Activated B cell treated with CpG ODN at 0.5 μM for 24 hours (primary cell): Measurements from ENCODE around the gene SLC23A3. TPM values are rescaled to one million over a fixed set of nuclear protein-coding genes. Genes with fewer than 3 reads are reported as not detected.

Experiments used
- ATAC-seq: fragments of 200-7000 bp; cut with Tn5 transposase; one replicate; pipeline ENCODE4 v1.10.0; 2021; ENCODE audit warnings: low read depth, mild to moderate bottlenecking, moderate library complexity
- CTCF ChIA-PET: fragments of 350-600 bp; sonication (Branson Sonifier 250); formaldehyde crosslinking; loops from one replicate; lab custom pipeline; 2021; ENCODE audit warnings: antibody characterized with exemption; lab: Charles Lee
- POLR2A ChIA-PET: fragments of 350-600 bp; sonication (Branson Sonifier 250); formaldehyde crosslinking; loops from one replicate; lab custom pipeline; 2021; ENCODE audit warnings: antibody characterized with exemption; lab: Charles Lee
- DNase-seq: peaks from one replicate; pipeline ENCODE4 v3.0.0; 2022
- H3K27ac Mint-ChIP-seq: one replicate; pipeline ENCODE4 v1.8.0; 2020; ENCODE audit warnings: mixed read lengths
- H3K27me3 Mint-ChIP-seq: one replicate; pipeline ENCODE4 v1.8.0; 2021; ENCODE audit warnings: mixed read lengths
- H3K36me3 Mint-ChIP-seq: one replicate; pipeline ENCODE4 v1.8.0; 2021; ENCODE audit warnings: low read depth, mixed read lengths
- H3K4me1 Mint-ChIP-seq: one replicate; pipeline ENCODE4 v1.8.0; 2021; ENCODE audit warnings: mixed read lengths
- H3K4me3 Mint-ChIP-seq: one replicate; pipeline ENCODE4 v1.8.0; 2020; ENCODE audit warnings: mild to moderate bottlenecking, mixed read lengths
- H3K9me3 Mint-ChIP-seq: one replicate; pipeline ENCODE4 v1.8.0; 2020; ENCODE audit warnings: mixed read lengths
- intact Hi-C: fragments of 100-400 bp; cut with micrococcal nuclease; formaldehyde crosslinking; loops from one replicate; pipeline ENCODE4 v1.15.1; 2024
- total RNA-seq: library from RNA; stranded (reverse); gene quantifications from 2 replicates; pipeline ENCODE4 v1.2.3, GENCODE V29; 2022
- TF ChIP-seq, protein P1 (sequence below): fragments of 200-600 bp; IDR thresholded peaks from one replicate; pipeline ENCODE4 v1.8.0; 2022; ENCODE audit warnings: antibody characterized with exemption, mild to moderate bottlenecking

Gene SLC23A3
- total RNA-seq, 1 donor from 2014 or later, result 4.9 TPM

GRCh38 chr2:219168526-219168925, 1.3 kb downstream of the SLC23A3 start:
- H3K4me3 Mint-ChIP-seq, result no peak overlapping the region
- CTCF ChIA-PET, result no interaction called here
- no peaks in the 10 kb centered on the region for H3K27me3 Mint-ChIP-seq
- TF ChIP-seq, protein P1, sequence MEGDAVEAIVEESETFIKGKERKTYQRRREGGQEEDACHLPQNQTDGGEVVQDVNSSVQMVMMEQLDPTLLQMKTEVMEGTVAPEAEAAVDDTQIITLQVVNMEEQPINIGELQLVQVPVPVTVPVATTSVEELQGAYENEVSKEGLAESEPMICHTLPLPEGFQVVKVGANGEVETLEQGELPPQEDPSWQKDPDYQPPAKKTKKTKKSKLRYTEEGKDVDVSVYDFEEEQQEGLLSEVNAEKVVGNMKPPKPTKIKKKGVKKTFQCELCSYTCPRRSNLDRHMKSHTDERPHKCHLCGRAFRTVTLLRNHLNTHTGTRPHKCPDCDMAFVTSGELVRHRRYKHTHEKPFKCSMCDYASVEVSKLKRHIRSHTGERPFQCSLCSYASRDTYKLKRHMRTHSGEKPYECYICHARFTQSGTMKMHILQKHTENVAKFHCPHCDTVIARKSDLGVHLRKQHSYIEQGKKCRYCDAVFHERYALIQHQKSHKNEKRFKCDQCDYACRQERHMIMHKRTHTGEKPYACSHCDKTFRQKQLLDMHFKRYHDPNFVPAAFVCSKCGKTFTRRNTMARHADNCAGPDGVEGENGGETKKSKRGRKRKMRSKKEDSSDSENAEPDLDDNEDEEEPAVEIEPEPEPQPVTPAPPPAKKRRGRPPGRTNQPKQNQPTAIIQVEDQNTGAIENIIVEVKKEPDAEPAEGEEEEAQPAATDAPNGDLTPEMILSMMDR, result no peak
- no peak overlapping the region for H3K27ac Mint-ChIP-seq
- intact Hi-C loops, result no loop called here
- H3K9me3 Mint-ChIP-seq, result no peaks in the 10 kb centered on the region
- POLR2A ChIA-PET, result no interaction called here
- peaks cover 34% of the 10 kb centered on the region for H3K36me3 Mint-ChIP-seq
- ATAC-seq, result no peak
- no peak for DNase-seq
- no peaks in the 10 kb centered on the region for H3K4me1 Mint-ChIP-seq

- no peak for DNase-seq
- Mint-ChIP-seq H3K4me3 (no peak overlapping the region), H3K9me3 (no peaks in the 10 kb centered on the region), H3K36me3 (peaks cover 30% of the 10 kb centered on the region), H3K4me1 (no peaks in the 10 kb centered on the region), H3K27ac (no peak overlapping the region), H3K27me3 (no peaks in the 10 kb centered on the region)
- ChIA-PET CTCF (no interaction called here), POLR2A (no interaction called here)
- TF ChIP-seq, protein P1, result no peak
- intact Hi-C loops, result no loop called here
- no peak for ATAC-seq
Observed at GRCh38 chr2:219167997-219168396, 1.8 kb downstream of the SLC23A3 start.

- no peaks in the 10 kb centered on the region for H3K27me3 Mint-ChIP-seq
- DNase-seq, result no peak
- intact Hi-C loops, result no loop called here
- no peak for ATAC-seq
- TF ChIP-seq, protein P1, result no peak
- POLR2A ChIA-PET, result interaction anchor here (1.4 kb wide), 1 partner anchor 11 kb away, joined by 4 read pairs; no protein-coding TSS in a partner anchor
- no peak overlapping the region for H3K27ac Mint-ChIP-seq
- CTCF ChIA-PET, result interaction anchor here (1.3 kb wide), 1 partner anchor 46 kb away, joined by 3 read pairs; no protein-coding TSS in a partner anchor
- peaks cover 10% of the 10 kb centered on the region for H3K36me3 Mint-ChIP-seq
- H3K4me3 Mint-ChIP-seq, result no peak overlapping the region
- H3K9me3 Mint-ChIP-seq, result no peaks in the 10 kb centered on the region
- peaks cover 9% of the 10 kb centered on the region for H3K4me1 Mint-ChIP-seq
Observed at GRCh38 chr2:219165058-219165911, 4.5 kb downstream of the SLC23A3 start.

DNA sequence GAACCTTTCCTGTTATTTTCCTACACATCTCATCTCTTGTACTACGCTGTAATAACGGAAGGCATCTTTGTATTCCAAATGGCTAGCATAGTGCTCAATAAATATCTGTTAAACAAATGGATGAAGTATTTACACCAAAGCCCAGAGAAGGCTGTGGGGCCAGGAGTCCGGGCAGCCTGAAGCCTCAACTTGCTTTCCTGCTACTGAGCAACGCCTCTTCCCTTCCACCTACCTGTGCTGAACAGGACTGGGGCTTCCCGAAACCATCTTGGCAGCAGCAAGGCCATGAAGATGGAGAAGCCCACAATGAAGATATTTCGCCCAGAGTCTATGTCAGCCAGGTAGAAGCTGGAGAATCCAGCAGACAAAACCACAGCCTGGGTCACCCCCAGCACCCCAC, 6.7 kb downstream of the SLC23A3 start:
- Mint-ChIP-seq H3K9me3 (no peaks in the 10 kb centered on the region), H3K27me3 (no peaks in the 10 kb centered on the region), H3K4me1 (peaks cover 16% of the 10 kb centered on the region), H3K27ac (no peak overlapping the region), H3K36me3 (peaks cover 14% of the 10 kb centered on the region), H3K4me3 (no peak overlapping the region)
- ChIA-PET CTCF (interaction anchor here (1.3 kb wide), 1 partner anchor 132 kb away, joined by 3 read pairs; no protein-coding TSS in a partner anchor), POLR2A (no interaction called here)
- ATAC-seq (no peak), DNase-seq (no peak)
- intact Hi-C loops, result loop anchor here (5.0 kb wide), 1 partner anchor 266 kb away; no protein-coding TSS in a partner anchor
- TF ChIP-seq, protein P1, result no peak

- H3K27ac Mint-ChIP-seq, result peak overlapping the region; percentile 98
- POLR2A ChIA-PET, result interaction anchor here (0.8 to 1.1 kb wide), 3 partner anchors 13 to 57 kb away, joined by 3 read pairs; no protein-coding TSS in a partner anchor
- intact Hi-C loops, result loop anchor here (2.0 to 5.0 kb wide), 2 partner anchors 58 to 264 kb away; partner anchors contain the start of gene ABCB6
- H3K27me3 Mint-ChIP-seq, result no peaks in the 10 kb centered on the region
- peaks cover 16% of the 10 kb centered on the region for H3K4me1 Mint-ChIP-seq
- no peaks in the 10 kb centered on the region for H3K9me3 Mint-ChIP-seq
- TF ChIP-seq, protein P1, result no peak
- ATAC-seq (no peak), DNase-seq (no peak)
- CTCF ChIA-PET, result interaction anchor here (2.6 kb wide), 1 partner anchor 131 kb away, joined by 6 read pairs; no protein-coding TSS in a partner anchor
- H3K4me3 Mint-ChIP-seq, result peak overlapping the region; percentile 96
- peaks cover 27% of the 10 kb centered on the region for H3K36me3 Mint-ChIP-seq
Observed at GRCh38 chr2:219161097-219161496, 8.7 kb downstream of the SLC23A3 start.
